ENCODE measurements around the gene SYNPO2.
"Not testable (repeated sequence)": the region's sequence is repeated elsewhere in the genome, so short reads cannot be mapped to it uniquely, and the experiment has no call there.

The SYNPO2 gene

GRCh38 chr4:118975449-118976192, 87.0 kb downstream of the SYNPO2 start:
- no peak for DNase-seq

- not testable (repeated sequence) for DNase-seq
Measured at GRCh38 chr4:118976193-118976560, 87.5 kb downstream of the SYNPO2 start.

- DNase-seq = not testable (repeated sequence)
Measured at GRCh38 chr4:118977100-118977499, 88.4 kb downstream of the SYNPO2 start.

- no peak for DNase-seq
Measured at GRCh38 chr4:118979712-118980111, 91.1 kb downstream of the SYNPO2 start.

- DNase-seq = no peak
Measured at GRCh38 chr4:118981171-118981838, 92.7 kb downstream of the SYNPO2 start.

GRCh38 chr4:118981839-118982381, 93.3 kb downstream of the SYNPO2 start:
- DNase-seq = no peak

GRCh38 chr4:118983293-118983692, 94.6 kb downstream of the SYNPO2 start:
- DNase-seq = no peak

GRCh38 chr4:118983831-118984230, 95.2 kb downstream of the SYNPO2 start:
- no peak for DNase-seq

- no peak for DNase-seq
Measured at GRCh38 chr4:118985170-118986000, 96.7 kb downstream of the SYNPO2 start.

GRCh38 chr4:118987959-118988634, 99.4 kb downstream of the SYNPO2 start:
- DNase-seq = no peak

- no peak for DNase-seq
Measured at GRCh38 chr4:118988635-118988972, 100.0 kb downstream of the SYNPO2 start.

GRCh38 chr4:118989098-118990080, 100.7 kb downstream of the SYNPO2 start:
- DNase-seq = no peak

GRCh38 chr4:118991686-118992085, 103.0 kb downstream of the SYNPO2 start:
- no peak for DNase-seq

GRCh38 chr4:118992149-118992548, 103.5 kb downstream of the SYNPO2 start:
- DNase-seq = no peak

GRCh38 chr4:118993333-118993732, 104.7 kb downstream of the SYNPO2 start:
- DNase-seq = no peak

- no peak for DNase-seq
Measured at GRCh38 chr4:118994030-118994429, 105.4 kb downstream of the SYNPO2 start.

- DNase-seq = no peak
Measured at GRCh38 chr4:118995693-118996391, 107.2 kb downstream of the SYNPO2 start.

GRCh38 chr4:118997601-118998000, 108.9 kb downstream of the SYNPO2 start:
- DNase-seq = no peak

GRCh38 chr4:118999919-119000318, 111.3 kb downstream of the SYNPO2 start:
- DNase-seq = no peak

- no peak for DNase-seq
Measured at GRCh38 chr4:119000400-119000799, 111.7 kb downstream of the SYNPO2 start.

GRCh38 chr4:119002476-119002875, 113.8 kb downstream of the SYNPO2 start:
- no peak for DNase-seq

Data from cerebellar nuclear complex (tissue), 1 donor.